Activated CD8-positive, alpha-beta T cell treated with anti-CD3 and anti-CD28 coated beads for 36 hours (primary cell): ENCODE measurements around the gene SPI1. TPM values are rescaled to one million over a fixed set of nuclear protein-coding genes. Genes with fewer than 3 reads are reported as not detected.

Experiments
- ATAC-seq: fragments of 200-7000 bp; cut with Tn5 transposase; one replicate; pipeline ENCODE4 v1.10.0; 2021; ENCODE audit warnings: mild to moderate bottlenecking, moderate library complexity
- CTCF ChIA-PET: fragments of 350-600 bp; sonication (Branson Sonifier 250); formaldehyde crosslinking; loops from one replicate; lab custom pipeline; 2021; ENCODE audit warnings: antibody characterized with exemption; lab: Charles Lee
- POLR2A ChIA-PET: fragments of 350-600 bp; sonication (Branson Sonifier 250); formaldehyde crosslinking; loops from one replicate; lab custom pipeline; 2021; ENCODE audit warnings: antibody characterized with exemption; lab: Charles Lee
- DNase-seq: peaks from one replicate; pipeline ENCODE4 v3.0.0-alpha.2; 2020
- H3K27ac Mint-ChIP-seq: one replicate; pipeline ENCODE4 v1.8.0; 2021; ENCODE audit warnings: mild to moderate bottlenecking, mixed read lengths
- H3K27me3 Mint-ChIP-seq: one replicate; pipeline ENCODE4 v1.8.0; 2021; ENCODE audit warnings: mixed read lengths
- H3K36me3 Mint-ChIP-seq: one replicate; pipeline ENCODE4 v1.8.0; 2021; ENCODE audit warnings: low read depth, mixed read lengths
- H3K4me1 Mint-ChIP-seq: one replicate; pipeline ENCODE4 v1.8.0; 2021; ENCODE audit warnings: low read depth, mixed read lengths
- H3K4me3 Mint-ChIP-seq: one replicate; pipeline ENCODE4 v1.8.0; 2021; ENCODE audit warnings: mild to moderate bottlenecking, moderate library complexity, mixed read lengths
- H3K9me3 Mint-ChIP-seq: one replicate; pipeline ENCODE4 v1.8.0; 2021; ENCODE audit warnings: mixed read lengths
- intact Hi-C: fragments of 100-400 bp; cut with micrococcal nuclease; formaldehyde crosslinking; loops from one replicate; pipeline ENCODE4 v1.10.0; 2022
- total RNA-seq, 2 experiments: library from RNA; stranded (reverse); gene quantifications; one replicate each; pipeline ENCODE4 v1.2.3, GENCODE V29; 2021
- TF ChIP-seq, protein P1 (sequence below): fragments of 200-600 bp; IDR thresholded peaks from one replicate; pipeline ENCODE4 v1.8.0; 2022; ENCODE audit warnings: antibody characterized with exemption, mild to moderate bottlenecking

Gene SPI1
- total RNA-seq, 2 experiments from 2014 or later: 0.25 TPM; not detected in 1

DNA sequence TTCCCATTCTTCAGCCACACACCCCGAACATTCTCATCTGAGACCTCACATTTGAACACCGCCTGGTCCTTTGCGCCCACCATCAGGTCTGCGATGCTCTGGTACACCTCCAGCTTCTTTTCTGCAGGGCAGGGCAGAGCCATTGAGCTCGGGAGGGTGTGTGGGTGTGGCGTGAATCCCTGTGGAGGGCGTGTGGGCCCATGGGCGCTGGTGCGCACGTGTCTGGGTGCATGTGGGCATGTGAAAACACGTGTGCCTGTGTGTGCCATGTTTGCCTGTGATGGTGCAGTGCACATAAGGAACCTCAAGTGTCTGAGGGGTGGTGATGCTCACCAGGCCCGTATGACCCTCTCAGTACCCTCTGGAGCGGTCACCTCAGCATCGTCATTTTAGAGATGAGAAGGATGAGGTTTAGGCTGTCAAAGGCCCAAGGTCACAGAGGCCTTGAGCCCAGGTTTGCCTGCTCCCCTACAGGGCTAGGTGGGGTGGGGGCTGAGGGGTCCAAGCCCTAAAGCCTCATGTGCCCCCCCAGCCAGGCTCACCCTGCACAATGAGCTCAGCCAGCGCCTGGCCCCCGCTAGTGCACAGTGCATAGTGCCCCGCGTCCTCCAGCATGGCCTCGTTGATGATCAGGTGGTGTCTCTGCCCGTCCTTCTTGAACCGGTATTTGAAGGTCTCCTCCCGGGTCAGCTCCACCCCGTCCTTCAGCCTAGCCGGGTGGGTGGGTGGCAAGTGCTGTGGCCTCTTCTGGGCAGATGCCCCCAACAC lies 36.1 kb downstream of the SPI1 start:
- POLR2A ChIA-PET: interaction anchor here (0.6 kb wide), 2 partner anchors 406 to 525 kb away, joined by 3 read pairs; no protein-coding TSS in a partner anchor
- ATAC-seq: no peak
- CTCF ChIA-PET: no interaction called here
- H3K27me3 Mint-ChIP-seq: no peaks in the 10 kb centered on the region
- no peak overlapping the region for H3K27ac Mint-ChIP-seq
- no peaks in the 10 kb centered on the region for H3K36me3 Mint-ChIP-seq
- no peaks in the 10 kb centered on the region for H3K9me3 Mint-ChIP-seq
- no peak for DNase-seq
- no peak overlapping the region for H3K4me3 Mint-ChIP-seq
- no peaks in the 10 kb centered on the region for H3K4me1 Mint-ChIP-seq
- intact Hi-C loops: no loop called here
- TF ChIP-seq, protein P1, sequence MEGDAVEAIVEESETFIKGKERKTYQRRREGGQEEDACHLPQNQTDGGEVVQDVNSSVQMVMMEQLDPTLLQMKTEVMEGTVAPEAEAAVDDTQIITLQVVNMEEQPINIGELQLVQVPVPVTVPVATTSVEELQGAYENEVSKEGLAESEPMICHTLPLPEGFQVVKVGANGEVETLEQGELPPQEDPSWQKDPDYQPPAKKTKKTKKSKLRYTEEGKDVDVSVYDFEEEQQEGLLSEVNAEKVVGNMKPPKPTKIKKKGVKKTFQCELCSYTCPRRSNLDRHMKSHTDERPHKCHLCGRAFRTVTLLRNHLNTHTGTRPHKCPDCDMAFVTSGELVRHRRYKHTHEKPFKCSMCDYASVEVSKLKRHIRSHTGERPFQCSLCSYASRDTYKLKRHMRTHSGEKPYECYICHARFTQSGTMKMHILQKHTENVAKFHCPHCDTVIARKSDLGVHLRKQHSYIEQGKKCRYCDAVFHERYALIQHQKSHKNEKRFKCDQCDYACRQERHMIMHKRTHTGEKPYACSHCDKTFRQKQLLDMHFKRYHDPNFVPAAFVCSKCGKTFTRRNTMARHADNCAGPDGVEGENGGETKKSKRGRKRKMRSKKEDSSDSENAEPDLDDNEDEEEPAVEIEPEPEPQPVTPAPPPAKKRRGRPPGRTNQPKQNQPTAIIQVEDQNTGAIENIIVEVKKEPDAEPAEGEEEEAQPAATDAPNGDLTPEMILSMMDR: no peak

DNA sequence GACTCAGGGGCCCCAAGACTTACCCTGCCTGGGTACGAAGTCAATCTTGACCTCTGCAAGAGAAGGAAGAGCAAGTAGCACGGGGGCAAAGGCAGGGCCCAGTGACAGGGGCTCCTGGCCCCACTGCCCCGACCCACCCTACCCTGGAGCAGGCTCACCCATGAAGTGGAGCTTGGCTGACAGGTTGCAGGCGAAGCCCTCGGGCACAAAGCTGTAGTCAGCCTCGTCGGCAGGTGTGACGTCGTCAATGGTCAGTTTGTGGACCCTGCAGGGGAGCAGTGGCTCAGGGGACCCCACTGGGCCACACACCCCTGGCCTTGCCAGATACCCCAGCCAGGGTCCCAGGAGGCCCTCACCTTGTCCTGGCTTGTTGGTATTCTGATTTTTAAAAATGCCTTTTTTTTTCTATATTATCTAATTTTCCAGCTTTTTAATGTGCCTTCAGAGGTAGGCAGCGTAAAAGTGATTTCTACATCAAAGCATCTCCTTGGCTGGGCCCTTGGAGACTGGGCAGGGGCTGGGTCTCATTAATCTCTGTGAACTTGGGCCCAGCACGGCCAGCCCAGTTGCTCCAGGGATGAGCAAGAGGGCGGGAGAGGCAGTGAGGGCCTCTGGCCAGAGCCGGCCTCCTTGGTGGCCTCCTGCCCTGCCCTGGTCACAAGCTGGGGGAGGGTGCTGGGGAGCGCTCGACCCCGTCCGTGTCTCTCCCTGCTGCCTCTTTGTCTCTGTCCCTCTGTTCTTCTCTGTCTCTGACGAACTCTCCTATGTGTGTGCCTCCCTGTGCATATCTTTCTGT lies 37.2 kb downstream of the SPI1 start:
- TF ChIP-seq, protein P1: no peak
- ChIA-PET CTCF (no interaction called here), POLR2A (interaction anchor here (0.6 kb wide), 2 partner anchors 405 to 524 kb away, joined by 3 read pairs; no protein-coding TSS in a partner anchor)
- DNase-seq: no peak
- Mint-ChIP-seq H3K4me3 (no peak overlapping the region), H3K27ac (no peak overlapping the region), H3K27me3 (no peaks in the 10 kb centered on the region), H3K9me3 (no peaks in the 10 kb centered on the region), H3K4me1 (no peaks in the 10 kb centered on the region), H3K36me3 (no peaks in the 10 kb centered on the region)
- intact Hi-C loops: no loop called here
- no peak for ATAC-seq

DNA sequence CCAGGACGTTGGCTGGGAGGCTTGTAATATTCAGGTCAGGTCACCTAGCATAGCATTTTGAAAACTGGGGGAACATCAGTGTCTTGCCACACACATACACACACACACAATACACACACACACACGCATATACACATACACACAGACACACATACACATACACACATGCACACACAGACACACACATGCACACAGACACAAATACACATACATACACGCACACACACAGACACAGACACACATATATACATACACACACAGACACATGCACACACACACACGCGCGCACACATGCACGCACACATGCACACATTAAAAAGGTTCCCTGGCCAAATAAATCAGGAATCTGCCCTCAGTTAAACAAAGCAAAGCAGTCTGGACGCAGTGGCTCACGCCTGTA lies 38.3 kb downstream of the SPI1 start:
- no peak overlapping the region for H3K4me3 Mint-ChIP-seq
- H3K27me3 Mint-ChIP-seq: no peaks in the 10 kb centered on the region
- DNase-seq: no peak
- H3K9me3 Mint-ChIP-seq: no peaks in the 10 kb centered on the region
- ChIA-PET CTCF (no interaction called here), POLR2A (no interaction called here)
- ATAC-seq: no peak
- intact Hi-C loops: no loop called here
- TF ChIP-seq, protein P1: no peak
- H3K27ac Mint-ChIP-seq: no peak overlapping the region
- H3K36me3 Mint-ChIP-seq: no peaks in the 10 kb centered on the region
- H3K4me1 Mint-ChIP-seq: no peaks in the 10 kb centered on the region

DNA sequence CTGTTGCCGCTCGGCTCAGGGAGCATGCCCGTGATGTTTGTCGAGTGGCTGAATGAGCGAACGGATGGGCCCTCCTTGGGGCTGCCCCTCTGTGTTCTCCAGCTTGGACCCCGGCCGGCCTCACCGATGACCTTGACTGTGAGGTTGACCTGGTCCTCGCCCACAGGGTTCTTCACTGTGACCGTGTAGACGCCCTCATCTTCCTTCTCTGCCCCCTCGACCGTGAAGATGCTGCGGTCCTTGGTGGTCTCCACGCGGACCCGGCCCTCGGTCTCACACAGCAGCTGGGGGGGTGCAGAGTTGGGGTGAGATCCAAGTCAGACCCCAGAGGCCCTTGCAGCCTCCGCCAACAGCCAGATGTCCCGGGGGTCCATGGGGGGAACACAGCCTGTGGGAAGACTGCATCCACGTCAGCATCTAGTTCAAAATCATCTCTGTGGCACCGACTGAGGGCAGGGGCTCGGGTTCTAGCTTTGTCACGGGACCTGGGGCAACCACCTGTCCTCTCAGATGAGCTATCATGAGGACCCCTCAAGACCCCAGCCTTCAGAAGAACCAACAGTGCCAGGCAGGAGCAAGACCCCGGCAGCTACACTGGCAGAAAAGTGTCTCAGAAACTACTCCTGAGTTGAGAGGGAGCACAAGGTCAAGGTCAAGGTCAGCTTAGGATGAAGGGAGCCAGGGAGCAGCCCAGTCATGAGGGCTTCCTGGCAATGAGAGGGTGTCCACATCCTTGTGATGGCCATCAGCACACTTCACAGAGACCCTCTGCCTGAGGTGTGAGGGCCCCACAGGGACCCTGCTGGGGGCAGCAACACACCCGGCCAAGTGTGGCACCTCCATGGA lies 39.7 kb downstream of the SPI1 start:
- POLR2A ChIA-PET: no interaction called here
- TF ChIP-seq, protein P1: no peak
- CTCF ChIA-PET: no interaction called here

More for the DNA sequence above, 39.7 kb downstream of the SPI1 start:
- Mint-ChIP-seq H3K4me3 (no peak overlapping the region), H3K36me3 (no peaks in the 10 kb centered on the region), H3K27me3 (no peaks in the 10 kb centered on the region), H3K9me3 (no peaks in the 10 kb centered on the region), H3K27ac (no peak overlapping the region), H3K4me1 (no peaks in the 10 kb centered on the region)
- intact Hi-C loops: no loop called here
- ATAC-seq: no peak
- no peak for DNase-seq
